GM23248 (cell line): ENCODE data around the gene MISP. TPM values are rescaled to one million over a fixed set of nuclear protein-coding genes. Genes with fewer than 3 reads are reported as not detected.

Source experiments
- DNase-seq: peaks from one replicate; pipeline ENCODE4 v3.0.0-alpha.2; 2015
- H2AFZ ChIP-seq: fragments of 200-600 bp; sonication (generic); 2 replicates; pipeline ENCODE4 v1.6.1; 2016; ENCODE audit warnings: antibody characterized with exemption
- H3F3A ChIP-seq: fragments of 200-600 bp; sonication (generic); 2 replicates; pipeline ENCODE4 v1.6.1; 2016; ENCODE audit warnings: mild to moderate bottlenecking, antibody characterized with exemption, mixed run types; ENCODE audit not compliant: insufficient read depth
- H3K27ac ChIP-seq: fragments of 200-600 bp; sonication (generic); 2 replicates; pipeline ENCODE4 v1.5.1; 2016; ENCODE audit warnings: mild to moderate bottlenecking
- H3K27me3 ChIP-seq: fragments of 200-600 bp; sonication (generic); replicated peaks from 2 replicates; pipeline ENCODE4 v1.6.1; 2016; ENCODE audit warnings: mild to moderate bottlenecking; ENCODE audit not compliant: insufficient read depth
- H3K36me3 ChIP-seq: fragments of 200-600 bp; sonication (generic); 2 replicates; pipeline ENCODE4 v1.6.1; 2016; ENCODE audit warnings: low read depth, mild to moderate bottlenecking
- H3K4me1 ChIP-seq: fragments of 200-600 bp; sonication (generic); 2 replicates; pipeline ENCODE4 v1.6.1; 2016; ENCODE audit warnings: mild to moderate bottlenecking; ENCODE audit not compliant: insufficient read depth
- H3K4me2 ChIP-seq: fragments of 200-600 bp; sonication (generic); one replicate; pipeline ENCODE4 v1.6.1; 2016; ENCODE audit warnings: mild to moderate bottlenecking; ENCODE audit not compliant: unreplicated experiment
- H3K4me3 ChIP-seq: fragments of 200-600 bp; sonication (generic); 2 replicates; pipeline ENCODE4 v1.5.1; 2016; ENCODE audit warnings: mild to moderate bottlenecking
- H3K79me2 ChIP-seq: fragments of 200-600 bp; sonication (generic); 2 replicates; pipeline ENCODE4 v1.6.1; 2016; ENCODE audit warnings: mild to moderate bottlenecking; ENCODE audit not compliant: insufficient read depth
- H3K9ac ChIP-seq: fragments of 200-600 bp; sonication (generic); 2 replicates; pipeline ENCODE4 v1.6.1; 2016; ENCODE audit warnings: mild to moderate bottlenecking
- H3K9me2 ChIP-seq: fragments of 200-600 bp; sonication (generic); 2 replicates; pipeline ENCODE4 v1.6.1; 2016; ENCODE audit warnings: mixed run types, mild to moderate bottlenecking, moderate library complexity; ENCODE audit not compliant: insufficient read depth
- H3K9me3 ChIP-seq: fragments of 200-600 bp; sonication (generic); one replicate; pipeline ENCODE4 v1.6.1; 2017; ENCODE audit warnings: low read depth
- H4K20me1 ChIP-seq: fragments of 200-600 bp; sonication (generic); 2 replicates; pipeline ENCODE4 v1.6.0; 2016; ENCODE audit not compliant: insufficient read depth
- EZH2 ChIP-seq: fragments of 200-600 bp; sonication (generic); IDR thresholded peaks from 2 replicates; pipeline ENCODE4 v1.6.1; 2018; ENCODE audit warnings: antibody characterized with exemption, mild to moderate bottlenecking; ENCODE audit not compliant: insufficient read depth, poor library complexity, severe bottlenecking
- EZH2phosphoT487 ChIP-seq: fragments of 200-600 bp; sonication (generic); IDR thresholded peaks from 2 replicates; pipeline ENCODE4 v1.6.1; 2018; ENCODE audit warnings: antibody characterized with exemption, moderate library complexity, mild to moderate bottlenecking, low read depth; ENCODE audit not compliant: insufficient read depth
- WGBS, 2 experiments: methylation state at CpG; one replicate each; pipeline ENCODE4 v1.1.6; 2015 to 2017; ENCODE audit warnings: low lambda C conversion rate in 2 of 2, low coverage in 1 of 2; ENCODE audit errors: missing lambda C conversion rate in 2 of 2; 5-methylcytosine and 5-hydroxymethylcytosine counted together
- in situ Hi-C: fragments of 300-500 bp; cut with MboI; formaldehyde crosslinking; loops from 2 replicates; pipeline ENCODE4 v1.15.0; 2020
- polyA plus RNA-seq: library from polyadenylated mRNA; unstranded; fragments of >200 nt; fragmentation: Nextera tagmentation; extraction: Ambion mirVana; gene quantifications from 2 replicates; pipeline ENCODE4 v1.2.1, GENCODE V29; 2016
- total RNA-seq: library from RNA; depleted of rRNA; stranded (reverse); fragments of >200 nt; shearing (Covaris generic); gene quantifications from 2 replicates; pipeline ENCODE4 v1.2.3, GENCODE V29; 2014

MISP gene
- total and polyA plus RNA-seq, 2 experiments from 2014 or later: not detected

DNA sequence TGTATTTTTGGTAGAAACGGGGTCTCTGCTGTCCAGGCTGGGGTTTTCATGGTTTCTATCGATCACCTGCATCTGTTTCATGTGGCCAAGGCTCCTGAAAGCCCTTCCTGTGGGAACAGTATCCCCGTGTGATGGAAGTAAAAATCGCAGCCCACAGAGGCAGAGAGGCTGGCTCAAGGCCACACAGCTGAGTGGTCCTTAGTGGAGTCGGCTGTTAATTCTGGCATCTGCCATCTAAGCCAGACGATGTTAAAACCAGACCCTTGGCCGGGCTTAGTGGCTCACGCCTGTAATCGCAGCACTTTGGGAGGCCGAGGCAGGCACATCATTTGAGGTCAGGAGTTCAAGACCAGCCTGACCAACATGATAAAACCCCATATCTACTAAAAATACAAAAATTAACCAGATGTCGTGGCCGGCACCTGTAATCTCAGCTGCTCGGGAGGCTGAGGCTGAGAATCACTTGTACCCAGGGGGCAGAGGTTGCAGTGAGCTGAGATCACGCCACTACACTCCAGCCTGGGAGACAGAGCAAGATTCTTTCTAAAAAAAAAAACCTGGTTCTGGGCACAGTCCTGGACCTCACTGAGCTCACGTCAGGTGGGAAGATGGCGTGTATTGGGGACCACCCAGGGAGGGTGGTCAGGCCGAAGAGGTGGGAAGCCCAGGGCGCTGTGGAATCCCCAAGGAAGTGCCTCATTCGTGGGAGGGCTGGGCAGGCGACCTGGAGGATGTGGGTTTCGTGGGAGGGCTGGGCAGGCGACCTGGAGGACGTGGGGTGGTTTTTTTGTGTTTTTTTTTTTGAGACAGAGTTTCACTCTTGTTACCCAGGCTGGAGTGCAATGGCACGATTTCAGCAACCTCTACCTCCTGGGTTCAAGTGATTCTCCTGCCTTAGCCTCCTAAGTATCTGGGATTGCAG is 18.5 kb upstream of the MISP start:
- no peaks in the 10 kb centered on the region for H3K27me3 ChIP-seq
- in situ Hi-C loops: no loop called here
- 67 to 68% methylated on average over 24 of the region's 24 CpGs for WGBS, 2 experiments

DNA sequence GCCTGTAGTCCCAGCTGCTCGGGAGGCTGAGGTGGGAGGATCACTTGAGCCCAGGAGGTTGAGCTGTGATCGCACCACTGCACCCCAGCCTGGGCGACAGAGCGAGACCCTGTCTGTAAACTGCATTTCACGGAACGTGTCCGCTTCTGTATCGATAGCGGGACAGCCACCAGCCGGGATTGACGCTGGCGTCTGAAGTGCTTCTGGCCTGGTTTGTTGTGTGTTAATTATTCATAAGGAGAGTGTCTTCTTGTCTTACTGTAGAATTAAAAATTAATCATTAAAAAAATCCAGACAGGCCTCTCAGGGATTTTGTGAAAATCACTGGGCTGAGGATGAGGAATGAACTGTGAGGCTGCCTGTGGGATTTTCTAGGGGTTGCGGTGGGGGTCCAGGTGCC is 16.2 kb upstream of the MISP start:
- no peaks in the 10 kb centered on the region for H3K4me1 ChIP-seq
- in situ Hi-C loops: no loop called here
- no peak overlapping the region for H3K27ac ChIP-seq
- H3K9me2 ChIP-seq: no peaks in the 10 kb centered on the region
- no peak overlapping the region for H3K4me3 ChIP-seq
- H3K36me3 ChIP-seq: no peaks in the 10 kb centered on the region
- H3K27me3 ChIP-seq: no peaks in the 10 kb centered on the region
- WGBS, 2 experiments: 83 to 86% methylated on average over 13 of the region's 13 CpGs
- H3K9me3 ChIP-seq: no peaks in the 10 kb centered on the region
- H2AFZ ChIP-seq: no peak overlapping the region
- DNase-seq: no peak
- no peak overlapping the region for H3K9ac ChIP-seq
- no peaks in the 10 kb centered on the region for H4K20me1 ChIP-seq
- no peaks in the 10 kb centered on the region for H3K79me2 ChIP-seq
- TF ChIP-seq EZH2phosphoT487 (no peak), EZH2 (no peak)
- no peaks in the 10 kb centered on the region for H3F3A ChIP-seq
- H3K4me2 ChIP-seq: no peak overlapping the region

More for the DNA sequence above, 18.5 kb upstream of the MISP start:
- Histone ChIP-seq H3K79me2 (no peaks in the 10 kb centered on the region), H3K4me1 (no peaks in the 10 kb centered on the region), H3F3A (no peaks in the 10 kb centered on the region), H3K27ac (no peak overlapping the region), H3K9me2 (no peaks in the 10 kb centered on the region), H3K36me3 (no peaks in the 10 kb centered on the region), H4K20me1 (no peaks in the 10 kb centered on the region), H3K4me3 (no peak overlapping the region), H3K4me2 (no peak overlapping the region), H2AFZ (no peak overlapping the region), H3K9ac (no peak overlapping the region), H3K9me3 (no peaks in the 10 kb centered on the region)
- DNase-seq: no peak
- TF ChIP-seq EZH2: no peak
- no peak for TF ChIP-seq EZH2phosphoT487

DNA sequence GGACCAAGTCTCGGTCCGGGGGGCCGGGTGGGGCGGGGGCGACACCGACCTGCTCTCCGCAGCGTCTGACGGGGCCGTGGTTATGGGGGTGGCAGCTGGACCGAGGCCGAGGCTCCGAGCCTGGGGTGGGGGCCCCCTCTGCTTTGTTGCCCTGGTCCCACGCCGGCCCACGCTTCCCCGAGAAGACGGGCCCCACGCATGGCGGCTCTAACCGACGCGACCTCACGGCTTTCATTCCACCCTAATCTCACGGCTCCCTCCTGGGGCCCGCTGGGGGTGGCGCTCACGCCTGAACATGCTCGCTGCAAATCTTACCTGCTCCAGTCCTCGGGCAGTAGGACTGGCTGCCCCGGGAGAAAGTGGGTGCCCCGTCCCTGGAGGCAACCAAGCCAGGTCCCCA is 14.8 kb upstream of the MISP start:
- Histone ChIP-seq H3K79me2 (no peaks in the 10 kb centered on the region), H3K9me2 (no peaks in the 10 kb centered on the region), H3K4me3 (no peak overlapping the region), H3K4me2 (no peak overlapping the region), H3K36me3 (no peaks in the 10 kb centered on the region), H3K9ac (no peak overlapping the region), H3K27me3 (no peaks in the 10 kb centered on the region), H3K27ac (no peak overlapping the region), H4K20me1 (no peaks in the 10 kb centered on the region), H3K4me1 (no peaks in the 10 kb centered on the region), H3F3A (no peaks in the 10 kb centered on the region), H3K9me3 (no peaks in the 10 kb centered on the region), H2AFZ (no peak overlapping the region)
- no peak for TF ChIP-seq EZH2phosphoT487
- TF ChIP-seq EZH2: no peak
- in situ Hi-C loops: no loop called here
- DNase-seq: no peak
- 88 to 90% methylated on average over 20 to 32 of the region's 32 CpGs for WGBS, 2 experiments

DNA sequence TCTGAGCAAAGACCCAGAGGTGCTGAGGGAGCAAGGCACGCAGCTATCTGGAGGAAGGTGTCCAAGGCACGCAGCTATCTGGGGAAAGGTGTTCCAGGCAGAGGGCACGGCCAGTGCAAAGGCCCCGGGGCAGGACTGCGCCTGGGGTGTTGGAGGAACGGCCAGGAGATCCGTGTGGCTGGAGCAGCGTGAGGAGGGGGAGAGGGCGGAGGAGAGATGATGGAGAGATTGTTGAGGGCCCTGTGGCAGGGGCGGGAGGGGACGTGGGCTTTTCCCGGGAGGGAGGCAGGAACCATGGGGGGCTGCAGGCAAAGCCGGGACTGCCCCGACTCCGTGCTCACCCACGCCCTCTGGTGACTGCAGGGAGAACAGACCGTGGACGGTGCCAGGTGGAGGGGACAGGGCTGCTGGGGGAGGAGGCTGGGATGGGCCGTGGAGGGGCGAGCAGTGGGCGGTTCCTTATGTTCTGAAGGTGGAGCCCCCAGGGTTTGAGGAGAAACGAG is 13.3 kb upstream of the MISP start:
- Histone ChIP-seq H3K9ac (no peak overlapping the region), H3F3A (no peaks in the 10 kb centered on the region), H3K9me3 (no peaks in the 10 kb centered on the region), H3K36me3 (no peaks in the 10 kb centered on the region), H3K27me3 (no peaks in the 10 kb centered on the region), H4K20me1 (no peaks in the 10 kb centered on the region), H3K79me2 (no peaks in the 10 kb centered on the region), H2AFZ (no peak overlapping the region), H3K9me2 (no peaks in the 10 kb centered on the region), H3K4me2 (no peak overlapping the region), H3K4me1 (no peaks in the 10 kb centered on the region), H3K4me3 (no peak overlapping the region), H3K27ac (no peak overlapping the region)
- in situ Hi-C loops: no loop called here
- TF ChIP-seq EZH2 (no peak), EZH2phosphoT487 (no peak)
- WGBS, 2 experiments: 37 to 70% methylated on average over 8 to 22 of the region's 22 CpGs
- peak; percentile 60 for DNase-seq
